ENCODE data around the gene CHGA. TPM values are rescaled to one million over a fixed set of nuclear protein-coding genes. Genes with fewer than 3 reads are reported as not detected.

The CHGA gene
- total and polyA plus RNA-seq, 2 of the 13 experiments (the other 11 are each of a cell fraction or from before 2014, with no cell fraction given), result not detected

DNA sequence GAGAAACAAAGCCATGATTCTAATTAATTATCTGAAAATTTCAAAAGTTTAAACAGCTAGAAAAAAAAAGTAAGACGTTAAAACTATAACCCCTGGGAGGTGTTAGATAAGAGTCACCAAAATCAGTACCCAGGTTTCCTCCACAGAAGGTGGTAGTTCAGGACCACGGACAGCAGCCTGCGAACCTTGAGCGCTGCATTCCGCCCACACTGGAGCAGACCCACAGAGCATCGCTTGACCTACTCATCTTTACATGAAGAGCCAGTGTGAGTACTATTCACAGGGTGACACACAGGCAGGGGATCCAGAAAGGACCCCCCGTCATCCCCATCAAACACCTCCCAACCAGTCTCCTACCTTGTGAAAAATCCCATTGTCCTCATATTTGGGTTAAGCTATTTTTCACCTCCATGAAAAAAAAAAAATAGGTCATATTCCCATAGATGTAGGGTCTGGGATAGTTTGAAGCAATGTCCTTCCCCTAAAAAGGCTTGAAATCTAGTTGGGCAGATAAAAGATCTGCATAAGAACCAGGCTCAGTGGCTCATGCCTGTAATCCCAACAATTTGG is 8.8 kb upstream of the CHGA start (continued):
- TF ChIP-seq ZBTB7A (CRISPR knock-in tag; IDR thresholded peaks at IDR 0.05) (0 out of 2 replicates have a peak, but pooled peaks have one; percentile 42), ZNF335 (CRISPR knock-in tag; IDR thresholded peaks at IDR 0.05) (peak; percentile 77), RXRB (CRISPR knock-in tag; IDR thresholded peaks at IDR 0.05; ENCODE audit: borderline replicate concordance) (peak; percentile 46; the same call in 1 of the 2 replicates), ZNF75D (CRISPR knock-in tag; IDR thresholded peaks at IDR 0.05; ENCODE audit: borderline replicate concordance) (no peak), PCBP2 (optimal IDR thresholded peaks at IDR 0.05; ENCODE audit: low read depth, low read length, poor library complexity, severe bottlenecking) (no peak), NR2F1 (CRISPR knock-in tag; IDR thresholded peaks at IDR 0.05) (peak in 1 of 2 experiments; percentile 34; a peak in 1 of 4 replicates), GATAD2A (CRISPR knock-in tag; IDR thresholded peaks at IDR 0.05) (no peak), ZNF441 (CRISPR knock-in tag; IDR thresholded peaks at IDR 0.05; ENCODE audit: borderline replicate concordance) (peak; percentile 71; the same call in 1 of the 2 replicates)

DNA sequence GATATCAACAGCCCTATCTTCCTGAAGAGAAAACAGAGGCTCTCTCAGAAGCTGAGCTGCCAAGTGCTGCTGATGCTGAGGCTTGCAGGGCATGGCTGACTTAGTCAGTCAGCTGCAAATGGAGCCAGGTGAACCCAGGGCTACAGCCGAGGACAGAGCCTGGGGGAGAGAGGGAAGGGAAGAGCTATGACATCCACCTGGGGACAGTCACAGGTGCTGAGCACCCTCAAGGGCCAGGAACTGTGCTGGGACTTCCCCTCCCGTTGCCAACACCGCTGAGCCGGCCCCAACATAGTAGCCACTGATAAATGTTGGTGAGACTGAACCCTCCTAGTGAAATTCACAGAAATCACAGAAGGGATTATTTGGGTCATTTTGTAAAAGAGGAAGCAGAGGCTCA is 6.7 kb upstream of the CHGA start:
- FAIRE-seq, result no peak
- in situ Hi-C loops (cut with HindIII; ENCODE audit: extremely low pct_ligation_motif_present, low pct_unique_long_range_greater_than_20kb), result no loop called here

More for the DNA sequence above, 6.7 kb upstream of the CHGA start:
- Histone ChIP-seq H3K9ac (ENCODE audit: insufficient read depth, low read depth, low read length) (no peak overlapping the region), H3K9me3 (ENCODE audit: low read length) (no peaks in the 10 kb centered on the region), H3K36me3 (replicated peaks in 1 of 2; ENCODE audit: control insufficient read depth in 1 of 2, insufficient read depth in 2 of 2, low read length in 2 of 2) (no peaks in the 10 kb centered on the region), H3K4me1 (ENCODE audit: insufficient read depth, low read length) (no peaks in the 10 kb centered on the region), H3K79me2 (ENCODE audit: insufficient read depth, low read length) (no peaks in the 10 kb centered on the region), H3K27me3 (ENCODE audit: control insufficient read depth in 1 of 2, insufficient read depth in 2 of 2, low read length in 2 of 2) (peaks cover 2% of the 10 kb centered on the region in 2 experiments; a peak in 2 of 5 replicates), H3K27ac (ENCODE audit: extremely low read length, insufficient read depth, low read length) (no peak overlapping the region), H3K4me3 (replicated peaks in 1 of 3; ENCODE audit: insufficient read depth in 1 of 3, low read depth in 2 of 3, low read length in 3 of 3) (no peak overlapping the region), H3K4me2 (ENCODE audit: low read depth, low read length) (no peak overlapping the region), H2AFZ (ENCODE audit: low read length) (no peak overlapping the region), H4K20me1 (ENCODE audit: insufficient read depth, low read length) (0 out of 2 replicates have a peak, but pooled peaks cover 4% of the 10 kb centered on the region)
- ChIA-PET POLR2A (no interaction called here), CTCF (ENCODE audit: low intra/inter-chr PET ratio, low total read pairs) (no interaction called here)
- no TSS peak for BruUV-seq (replicated peaks)
- TF ChIP-seq POLR2AphosphoS2 (IDR thresholded peaks at IDR 0.05; ENCODE audit: low read depth, low read length) (no peak), HHEX (CRISPR knock-in tag; IDR thresholded peaks at IDR 0.05) (no peak), EEA1 (CRISPR knock-in tag; IDR thresholded peaks at IDR 0.05; ENCODE audit: borderline replicate concordance) (no peak), CREB1 (IDR thresholded peaks at IDR 0.05) (no peak), CREB1 (CRISPR knock-in tag; IDR thresholded peaks at IDR 0.05) (no peak), ZFP62 (CRISPR knock-in tag; IDR thresholded peaks at IDR 0.05) (no peak), POLR2A (IDR thresholded peaks at IDR 0.05; ENCODE audit: insufficient read depth in 1 of 2, low read depth in 2 of 2, low read length in 2 of 2) (no peak), ZNF460 (CRISPR knock-in tag; IDR thresholded peaks at IDR 0.05; ENCODE audit: borderline replicate concordance) (no peak)
- TF ChIP-seq, protein P1, sequence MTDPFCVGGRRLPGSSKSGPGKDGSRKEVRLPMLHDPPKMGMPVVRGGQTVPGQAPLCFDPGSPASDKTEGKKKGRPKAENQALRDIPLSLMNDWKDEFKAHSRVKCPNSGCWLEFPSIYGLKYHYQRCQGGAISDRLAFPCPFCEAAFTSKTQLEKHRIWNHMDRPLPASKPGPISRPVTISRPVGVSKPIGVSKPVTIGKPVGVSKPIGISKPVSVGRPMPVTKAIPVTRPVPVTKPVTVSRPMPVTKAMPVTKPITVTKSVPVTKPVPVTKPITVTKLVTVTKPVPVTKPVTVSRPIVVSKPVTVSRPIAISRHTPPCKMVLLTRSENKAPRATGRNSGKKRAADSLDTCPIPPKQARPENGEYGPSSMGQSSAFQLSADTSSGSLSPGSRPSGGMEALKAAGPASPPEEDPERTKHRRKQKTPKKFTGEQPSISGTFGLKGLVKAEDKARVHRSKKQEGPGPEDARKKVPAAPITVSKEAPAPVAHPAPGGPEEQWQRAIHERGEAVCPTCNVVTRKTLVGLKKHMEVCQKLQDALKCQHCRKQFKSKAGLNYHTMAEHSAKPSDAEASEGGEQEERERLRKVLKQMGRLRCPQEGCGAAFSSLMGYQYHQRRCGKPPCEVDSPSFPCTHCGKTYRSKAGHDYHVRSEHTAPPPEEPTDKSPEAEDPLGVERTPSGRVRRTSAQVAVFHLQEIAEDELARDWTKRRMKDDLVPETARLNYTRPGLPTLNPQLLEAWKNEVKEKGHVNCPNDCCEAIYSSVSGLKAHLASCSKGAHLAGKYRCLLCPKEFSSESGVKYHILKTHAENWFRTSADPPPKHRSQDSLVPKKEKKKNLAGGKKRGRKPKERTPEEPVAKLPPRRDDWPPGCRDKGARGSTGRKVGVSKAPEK (CRISPR knock-in tag; IDR thresholded peaks at IDR 0.05; ENCODE audit: borderline replicate concordance), result no peak
- ATAC-seq (no peak), DNase-seq (ENCODE audit: low spot score) (no peak)
- intact Hi-C loops (cut with micrococcal nuclease; ENCODE audit: unreplicated experiment), result no loop called here
- WGBS (ENCODE audit: low lambda C conversion rate), result 9% methylated on average over 4 of the region's 4 CpGs
